ENCODE data around the gene CLDND2.

The CLDND2 gene

GRCh38 chr19:51327066-51328001, 41.5 kb downstream of the CLDND2 start:
- no peaks in the 10 kb centered on the region for H3K27me3 ChIP-seq (ENCODE audit: control insufficient read depth, low read length)
- H3K36me3 ChIP-seq (ENCODE audit: control insufficient read depth, low read length) = no peaks in the 10 kb centered on the region
- H4K20me1 ChIP-seq (ENCODE audit: control insufficient read depth, insufficient read depth, low read depth, low read length) = no peaks in the 10 kb centered on the region
- no peaks in the 10 kb centered on the region for H3K79me2 ChIP-seq (ENCODE audit: control insufficient read depth, low read length)
- no peaks in the 10 kb centered on the region for H3K9me3 ChIP-seq (ENCODE audit: control insufficient read depth, insufficient read depth, low read length)
- H3K4me2 ChIP-seq (ENCODE audit: low read length) = no peak overlapping the region
- TF ChIP-seq EZH2phosphoT487 (IDR thresholded peaks at IDR 0.05; ENCODE audit: borderline replicate concordance, low read length) = no peak
- no peak for TF ChIP-seq CTCF (IDR thresholded peaks at IDR 0.05; ENCODE audit: low read depth, low read length, poor library complexity, severe bottlenecking)
- no peaks in the 10 kb centered on the region for H3K9me2 ChIP-seq (replicated peaks; ENCODE audit: control insufficient read depth, low read length)
- H3K4me3 ChIP-seq (ENCODE audit: low read length) = no peak overlapping the region
- no peak overlapping the region for H3K27ac ChIP-seq (ENCODE audit: low read depth, low read length)
- no peaks in the 10 kb centered on the region for H3K4me1 ChIP-seq (ENCODE audit: control insufficient read depth, low read length)
- no peaks in the 10 kb centered on the region for H3F3A ChIP-seq (ENCODE audit: control insufficient read depth, insufficient read depth)

GRCh38 chr19:51326216-51327065, 42.4 kb downstream of the CLDND2 start:
- Histone ChIP-seq H4K20me1 (ENCODE audit: control insufficient read depth, insufficient read depth, low read depth, low read length) (no peaks in the 10 kb centered on the region), H3K4me3 (ENCODE audit: low read length) (no peak overlapping the region), H3K79me2 (ENCODE audit: control insufficient read depth, low read length) (no peaks in the 10 kb centered on the region), H3K9me3 (ENCODE audit: control insufficient read depth, insufficient read depth, low read length) (no peaks in the 10 kb centered on the region), H3K27me3 (ENCODE audit: control insufficient read depth, low read length) (no peaks in the 10 kb centered on the region), H3K4me1 (ENCODE audit: control insufficient read depth, low read length) (no peaks in the 10 kb centered on the region), H3K36me3 (ENCODE audit: control insufficient read depth, low read length) (no peaks in the 10 kb centered on the region), H3F3A (ENCODE audit: control insufficient read depth, insufficient read depth) (no peaks in the 10 kb centered on the region), H3K9me2 (replicated peaks; ENCODE audit: control insufficient read depth, low read length) (no peaks in the 10 kb centered on the region), H3K4me2 (ENCODE audit: low read length) (no peak overlapping the region), H3K27ac (ENCODE audit: low read depth, low read length) (no peak overlapping the region)
- TF ChIP-seq EZH2phosphoT487 (IDR thresholded peaks at IDR 0.05; ENCODE audit: borderline replicate concordance, low read length) = no peak
- TF ChIP-seq CTCF (IDR thresholded peaks at IDR 0.05; ENCODE audit: low read depth, low read length, poor library complexity, severe bottlenecking) = no peak

GRCh38 chr19:51325161-51325976, 43.4 kb downstream of the CLDND2 start:
- TF ChIP-seq CTCF (IDR thresholded peaks at IDR 0.05; ENCODE audit: low read depth, low read length, poor library complexity, severe bottlenecking) (no peak), EZH2phosphoT487 (IDR thresholded peaks at IDR 0.05; ENCODE audit: borderline replicate concordance, low read length) (no peak)
- Histone ChIP-seq H3K27ac (ENCODE audit: low read depth, low read length) (no peak overlapping the region), H3K36me3 (ENCODE audit: control insufficient read depth, low read length) (no peaks in the 10 kb centered on the region), H3K79me2 (ENCODE audit: control insufficient read depth, low read length) (no peaks in the 10 kb centered on the region), H3K4me2 (ENCODE audit: low read length) (no peak overlapping the region), H3F3A (ENCODE audit: control insufficient read depth, insufficient read depth) (no peaks in the 10 kb centered on the region), H4K20me1 (ENCODE audit: control insufficient read depth, insufficient read depth, low read depth, low read length) (no peaks in the 10 kb centered on the region), H3K9me2 (replicated peaks; ENCODE audit: control insufficient read depth, low read length) (no peaks in the 10 kb centered on the region), H3K27me3 (ENCODE audit: control insufficient read depth, low read length) (no peaks in the 10 kb centered on the region), H3K9me3 (ENCODE audit: control insufficient read depth, insufficient read depth, low read length) (no peaks in the 10 kb centered on the region), H3K4me1 (ENCODE audit: control insufficient read depth, low read length) (no peaks in the 10 kb centered on the region), H3K4me3 (ENCODE audit: low read length) (no peak overlapping the region)
